Central memory CD4-positive, alpha-beta T cell (primary cell): Measurements from ENCODE around the gene LAMC1.
A peak's percentile ranks its signal among the peaks of the same experiment; 100 is the strongest.

Experiments
- DNase-seq: peaks from one replicate; pipeline ENCODE4 v3.0.0; 2022

The LAMC1 gene

DNA sequence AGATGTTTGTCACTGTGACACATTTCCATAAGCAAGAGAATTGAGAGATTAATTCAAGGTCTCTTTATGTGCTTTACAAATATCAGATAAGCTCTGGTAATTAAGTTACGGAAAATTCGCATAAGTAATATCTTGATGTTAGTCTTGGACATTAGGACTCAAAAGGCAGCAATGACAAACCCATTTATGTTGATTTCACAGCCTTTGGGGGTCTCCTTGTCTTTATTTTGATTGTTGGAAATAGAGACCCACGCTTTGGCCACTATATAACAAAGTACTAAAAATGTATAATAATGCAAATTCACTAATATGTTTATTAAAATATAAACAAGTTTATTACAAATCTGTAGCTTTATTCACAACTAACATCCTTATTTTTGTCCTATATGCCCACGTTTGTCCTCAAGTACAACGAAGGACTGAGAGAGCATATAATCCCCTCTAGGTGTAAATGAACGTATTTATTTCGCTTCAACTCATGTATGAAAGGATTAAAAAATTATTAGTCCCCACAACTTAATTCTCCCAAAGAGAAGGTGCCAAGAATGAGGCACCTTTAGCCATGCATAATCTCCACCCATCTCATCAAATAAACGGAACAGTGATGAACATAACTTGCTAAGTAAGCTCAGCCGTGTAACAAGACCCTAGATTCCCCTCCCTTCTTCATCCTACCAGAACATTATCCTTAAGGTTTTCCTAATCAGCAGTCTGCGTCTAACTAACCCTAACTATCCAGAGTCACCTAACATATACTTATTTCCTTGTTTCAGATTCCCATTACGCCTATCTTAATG is 1.6 kb upstream of the LAMC1 start:
- no peak for DNase-seq

DNA sequence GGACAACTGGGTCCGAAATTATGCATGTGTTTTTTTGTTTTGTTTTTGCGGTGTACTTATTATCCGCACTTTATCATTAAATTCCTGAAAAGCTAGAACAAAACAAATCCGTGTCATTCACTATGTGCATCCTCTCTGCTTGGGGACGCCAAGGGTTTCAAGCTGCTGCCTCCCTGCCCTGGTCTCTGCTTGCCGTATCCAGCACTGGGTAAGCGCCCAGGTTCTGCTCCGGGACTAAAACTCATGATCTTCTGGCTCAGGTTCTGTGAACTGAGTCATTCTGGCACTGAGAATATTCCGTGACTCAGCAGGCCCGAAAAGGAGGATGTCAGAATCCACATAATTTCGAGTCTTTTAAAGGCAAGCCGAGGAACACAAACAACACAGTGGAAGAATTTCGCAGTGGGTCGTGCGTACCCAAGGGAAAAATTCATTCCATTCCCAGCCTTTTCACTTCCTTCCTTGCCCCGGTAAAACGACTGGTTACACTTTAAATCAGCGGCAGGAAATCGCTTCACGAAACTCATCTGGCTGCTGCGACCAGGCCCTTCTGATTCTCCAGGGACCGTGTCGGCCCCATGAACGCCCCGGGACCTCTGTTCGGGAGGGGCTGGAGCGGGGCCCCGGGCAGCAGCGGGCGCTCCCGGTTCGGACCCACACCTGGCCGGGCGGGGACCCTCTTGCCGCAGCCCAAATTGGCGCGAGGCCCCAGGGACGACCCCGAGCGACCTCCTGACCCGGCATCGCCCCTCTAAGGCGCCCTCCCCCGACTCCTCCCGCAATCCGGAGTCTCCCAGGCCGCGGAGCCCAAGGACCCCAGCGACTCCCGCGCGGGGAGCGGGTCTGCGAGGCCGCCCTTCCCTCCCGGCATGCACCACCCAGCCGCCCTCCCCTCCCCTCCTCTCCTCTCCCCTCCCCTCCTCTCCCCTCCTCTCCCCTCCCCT is 746 bp upstream of the LAMC1 start:
- no peak for DNase-seq

DNA sequence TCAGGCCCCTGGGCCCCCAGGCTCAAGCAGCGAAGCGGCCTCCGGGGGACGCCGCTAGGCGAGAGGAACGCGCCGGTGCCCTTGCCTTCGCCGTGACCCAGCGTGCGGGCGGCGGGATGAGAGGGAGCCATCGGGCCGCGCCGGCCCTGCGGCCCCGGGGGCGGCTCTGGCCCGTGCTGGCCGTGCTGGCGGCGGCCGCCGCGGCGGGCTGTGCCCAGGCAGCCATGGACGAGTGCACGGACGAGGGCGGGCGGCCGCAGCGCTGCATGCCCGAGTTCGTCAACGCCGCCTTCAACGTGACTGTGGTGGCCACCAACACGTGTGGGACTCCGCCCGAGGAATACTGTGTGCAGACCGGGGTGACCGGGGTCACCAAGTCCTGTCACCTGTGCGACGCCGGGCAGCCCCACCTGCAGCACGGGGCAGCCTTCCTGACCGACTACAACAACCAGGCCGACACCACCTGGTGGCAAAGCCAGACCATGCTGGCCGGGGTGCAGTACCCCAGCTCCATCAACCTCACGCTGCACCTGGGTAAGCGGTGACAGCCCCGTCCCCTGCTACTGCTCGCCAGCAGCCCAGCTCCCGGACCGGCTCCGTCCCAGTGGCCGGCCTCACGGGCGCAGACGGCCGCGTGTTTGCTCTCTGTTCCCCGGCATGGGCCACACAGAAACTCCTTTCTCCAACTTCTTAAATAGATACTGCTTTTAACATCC is 539 bp downstream of the LAMC1 start:
- DNase-seq = no peak

DNA sequence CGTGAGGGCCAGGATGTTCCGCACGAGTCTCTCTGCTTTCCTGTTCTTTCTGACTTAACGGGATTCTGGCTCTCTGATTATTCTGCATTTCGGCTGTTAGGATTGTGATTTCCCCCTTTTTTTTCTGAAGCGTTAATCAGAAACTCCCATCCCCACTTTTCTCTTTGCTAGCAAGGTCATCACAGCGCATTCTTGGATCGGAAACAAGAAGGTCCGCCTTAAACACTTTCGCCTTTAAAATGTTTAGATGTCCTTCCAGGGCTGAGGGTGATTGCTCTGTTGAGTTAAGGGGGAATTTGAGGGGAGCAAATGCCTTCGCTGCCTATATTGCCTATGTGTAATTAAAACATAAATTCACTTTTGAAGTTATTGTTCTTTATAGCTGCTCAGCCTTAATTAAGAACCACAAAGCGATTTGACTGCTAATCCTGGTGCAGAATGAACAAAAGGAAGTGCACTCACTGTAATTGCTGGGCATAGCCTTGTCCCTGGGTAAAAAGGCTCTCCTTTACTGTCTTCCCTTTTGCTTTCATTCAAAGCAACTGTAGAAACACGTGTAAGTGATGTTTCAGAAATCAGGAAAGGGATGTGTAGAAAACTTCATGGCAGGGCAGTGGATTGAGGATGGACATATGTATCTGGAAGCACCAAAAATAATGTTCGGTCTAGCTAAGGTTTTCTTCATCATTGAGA is 1.2 kb downstream of the LAMC1 start:
- DNase-seq = no peak

DNA sequence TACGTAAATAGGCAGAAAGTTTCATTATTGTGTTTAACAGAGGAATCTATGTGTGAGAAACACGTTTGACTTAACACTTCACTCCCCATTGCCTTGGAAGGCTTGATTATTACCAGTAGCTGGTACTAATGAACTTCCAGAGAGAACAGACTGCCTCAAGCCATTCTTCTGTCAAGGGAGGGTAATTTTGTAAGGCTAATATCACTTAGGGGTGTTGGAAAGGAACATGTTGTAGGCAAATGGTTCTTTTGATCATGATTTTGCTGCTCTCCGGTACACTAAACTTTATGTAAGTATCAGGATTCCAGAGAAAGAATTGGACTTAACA is 1.8 kb downstream of the LAMC1 start:
- DNase-seq = no peak

DNA sequence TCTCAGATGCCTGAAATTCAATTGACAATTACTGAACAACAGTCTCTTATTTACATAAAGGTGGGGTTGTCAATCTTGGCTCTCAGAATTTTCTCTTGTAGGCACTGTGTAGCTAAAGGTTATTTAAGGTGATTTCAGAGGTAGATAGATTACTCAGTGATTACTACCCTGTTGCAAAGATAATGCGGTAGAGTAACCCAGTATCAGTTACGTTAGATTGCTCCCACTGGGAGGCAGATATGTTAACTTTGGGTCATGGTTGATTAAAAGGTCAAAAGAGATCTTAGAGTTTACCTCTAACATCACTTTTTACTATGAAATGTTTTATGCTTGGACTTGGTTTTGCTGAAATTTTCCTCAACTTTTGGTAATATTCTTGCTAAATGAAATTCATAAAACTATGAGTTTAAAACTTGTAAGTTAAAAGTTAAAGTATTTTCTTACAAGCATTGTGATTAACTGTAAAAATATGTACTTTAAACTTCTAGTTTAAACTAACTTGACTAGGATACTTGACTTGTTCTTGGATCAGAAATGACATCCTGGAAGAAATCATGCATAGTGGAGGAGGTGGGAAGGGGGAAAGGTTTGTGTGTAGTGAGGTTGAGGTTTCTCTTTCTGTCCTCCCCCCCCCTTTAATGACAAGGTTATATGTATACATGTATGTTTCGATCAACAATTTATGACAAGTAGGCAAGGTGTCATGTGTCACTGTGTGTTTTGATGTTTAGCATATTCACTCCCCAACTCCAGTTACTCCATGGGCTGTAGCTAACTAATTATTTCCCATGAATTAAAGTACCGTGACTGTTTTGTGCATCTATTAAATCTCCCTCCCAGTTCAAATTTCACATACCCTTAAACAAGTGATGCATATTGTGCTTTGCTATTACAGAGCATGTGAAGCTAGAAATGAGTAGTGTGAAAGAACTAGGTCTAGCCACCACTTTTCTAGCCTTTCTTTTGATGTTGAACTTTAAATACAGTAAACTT is 2.9 kb downstream of the LAMC1 start:
- no peak for DNase-seq

DNA sequence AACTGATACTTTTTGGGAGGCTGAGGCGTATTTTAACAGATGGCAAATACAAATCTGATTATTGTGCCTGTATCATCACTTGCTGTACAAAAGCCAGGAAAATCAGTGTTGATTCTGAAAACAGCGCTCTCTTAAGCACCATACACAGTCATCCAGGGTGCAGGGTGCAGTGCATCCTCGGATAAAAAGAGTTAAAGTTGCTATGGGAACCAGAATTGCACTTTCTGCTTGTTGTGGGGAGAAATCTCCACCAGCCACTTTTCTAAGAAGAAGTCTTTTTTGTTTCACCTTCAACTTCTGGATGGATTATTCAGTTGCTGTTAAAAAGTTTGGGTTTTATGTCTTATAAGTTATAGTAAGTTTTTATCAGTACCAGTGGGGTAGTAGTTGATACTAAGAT is 3.8 kb downstream of the LAMC1 start:
- DNase-seq = no peak

DNA sequence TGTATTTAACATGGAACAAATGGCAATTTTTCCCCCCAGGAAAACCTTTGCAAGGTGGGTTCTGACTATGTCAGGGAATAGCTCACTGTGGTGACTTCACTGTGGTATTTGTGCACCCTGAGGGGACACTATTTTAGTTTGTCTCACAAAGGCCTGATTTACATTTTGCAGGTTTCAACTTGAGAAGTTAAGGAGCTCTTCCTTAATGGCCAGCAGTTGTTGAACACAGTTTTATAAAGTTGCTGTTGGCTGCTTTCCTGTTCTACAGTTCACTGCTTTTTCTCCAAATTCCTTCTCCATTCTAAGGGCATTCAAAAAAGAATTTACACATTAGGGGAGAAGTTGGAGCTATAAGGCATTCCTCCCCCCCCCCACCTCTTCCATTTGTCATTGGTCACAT is 4.6 kb downstream of the LAMC1 start:
- no peak for DNase-seq

DNA sequence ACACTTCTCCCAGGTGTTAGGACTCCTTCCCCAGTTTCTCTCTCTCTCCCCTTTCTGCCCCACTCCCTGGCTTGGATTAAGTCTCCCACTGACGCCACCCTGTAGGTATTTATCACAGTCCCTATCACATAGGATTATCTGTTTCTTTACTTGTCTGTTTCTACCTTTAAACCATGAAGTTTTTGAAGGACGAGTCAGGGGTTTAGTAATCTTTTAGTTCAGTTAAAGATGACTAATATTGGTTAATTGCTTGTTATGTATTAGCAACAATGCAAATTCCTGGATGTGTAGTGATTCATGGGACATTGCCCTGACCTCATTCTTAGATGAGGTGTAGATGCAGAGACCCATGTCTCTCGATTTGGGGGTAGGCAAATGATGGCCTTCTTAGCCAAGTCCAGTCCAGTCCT is 6.4 kb downstream of the LAMC1 start:
- DNase-seq = no peak

DNA sequence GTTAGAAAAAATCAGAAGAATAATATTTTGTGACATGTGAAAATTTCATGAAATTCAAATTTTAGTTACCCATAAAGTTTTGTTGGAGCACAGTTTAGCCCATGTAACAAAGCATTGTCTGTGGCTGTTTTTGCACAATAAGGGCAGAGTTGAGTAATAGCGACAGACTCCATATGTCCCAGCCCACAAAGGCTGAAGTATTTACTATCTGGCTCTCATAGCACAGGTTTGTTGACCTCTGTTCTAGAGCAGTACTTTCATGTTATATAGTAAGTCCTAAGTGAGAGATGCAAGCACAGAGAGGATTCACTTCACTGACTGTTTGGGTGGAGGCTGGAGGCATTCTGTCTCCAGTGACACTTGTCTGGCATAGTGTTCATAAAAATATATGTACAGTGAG is 6.8 kb downstream of the LAMC1 start:
- no peak for DNase-seq

DNA sequence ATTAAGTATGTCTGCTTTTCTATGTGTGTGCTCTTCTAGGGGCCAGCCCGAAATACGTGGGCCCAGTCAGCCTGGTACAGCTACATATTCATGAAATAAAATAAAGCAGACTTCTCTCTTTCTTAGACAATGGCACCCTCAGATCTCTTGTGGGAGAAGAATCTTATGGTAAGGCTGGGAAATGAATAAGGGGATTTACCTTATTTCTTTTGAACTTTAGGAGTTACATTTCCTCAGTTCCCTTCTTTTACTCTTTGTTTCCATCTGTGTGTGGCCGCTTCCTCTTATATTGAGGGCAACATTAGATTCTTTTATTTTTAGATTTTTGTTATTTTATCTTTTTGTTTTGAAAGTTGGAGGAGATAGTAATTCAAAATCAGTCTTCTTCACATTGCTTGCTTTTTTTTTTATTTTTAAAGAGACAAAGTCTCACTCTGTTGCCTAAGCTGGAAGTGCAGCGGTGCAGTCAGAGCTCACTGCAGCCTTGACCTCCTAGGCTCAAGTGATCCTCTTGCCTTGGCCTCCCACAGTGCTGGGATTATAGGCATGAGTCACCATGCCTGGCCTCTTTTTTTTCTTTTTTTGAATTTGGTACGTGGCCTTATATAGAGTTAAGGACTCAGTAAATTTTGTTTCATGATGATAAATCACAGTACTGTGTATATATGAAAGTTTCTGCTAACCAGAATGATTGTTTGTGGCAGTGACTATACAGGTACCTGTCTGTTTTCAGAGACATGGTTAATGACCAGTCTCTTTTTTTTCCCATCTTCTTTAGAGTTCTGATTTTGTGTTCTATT is 9.1 kb downstream of the LAMC1 start:
- no peak for DNase-seq

DNA sequence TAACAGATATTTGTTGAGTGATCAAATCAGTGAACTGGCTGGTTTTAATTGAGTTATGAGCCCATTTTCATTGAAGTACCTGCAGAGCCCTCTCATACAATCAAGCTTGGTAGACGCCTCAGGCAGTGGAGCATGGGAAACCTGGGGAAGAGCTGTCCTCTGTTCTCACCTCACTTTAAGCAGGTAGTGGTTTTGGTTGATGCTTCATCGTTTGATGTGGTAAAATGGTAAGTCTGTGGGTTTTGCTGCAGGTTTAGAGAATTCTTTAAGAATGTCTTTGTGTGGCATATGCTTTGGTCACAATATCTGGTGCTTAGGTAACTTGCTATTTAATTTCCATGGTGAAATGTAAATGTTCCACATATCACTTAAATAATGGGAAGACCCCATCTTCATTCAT is 10.0 kb downstream of the LAMC1 start:
- peak; percentile 55 for DNase-seq

DNA sequence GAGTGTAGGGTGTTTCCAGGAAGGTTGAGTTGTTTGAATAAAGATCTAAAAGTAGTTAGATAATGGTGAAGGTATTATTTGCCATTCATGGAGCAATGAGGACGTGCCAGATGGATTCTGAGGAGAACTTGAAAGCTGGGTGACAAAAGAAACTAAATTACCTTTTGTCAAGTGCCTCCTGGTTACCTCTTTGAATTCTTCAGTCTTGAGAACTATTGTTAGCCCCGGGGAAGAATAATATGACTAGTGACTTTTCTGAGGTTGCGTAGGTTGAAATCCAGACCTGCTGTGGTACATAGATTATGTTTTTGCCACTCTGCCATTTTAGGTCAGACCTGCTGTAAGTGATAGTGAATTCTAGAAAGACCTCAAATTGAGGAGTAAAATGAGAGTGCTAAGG is 11.5 kb downstream of the LAMC1 start:
- DNase-seq = no peak

DNA sequence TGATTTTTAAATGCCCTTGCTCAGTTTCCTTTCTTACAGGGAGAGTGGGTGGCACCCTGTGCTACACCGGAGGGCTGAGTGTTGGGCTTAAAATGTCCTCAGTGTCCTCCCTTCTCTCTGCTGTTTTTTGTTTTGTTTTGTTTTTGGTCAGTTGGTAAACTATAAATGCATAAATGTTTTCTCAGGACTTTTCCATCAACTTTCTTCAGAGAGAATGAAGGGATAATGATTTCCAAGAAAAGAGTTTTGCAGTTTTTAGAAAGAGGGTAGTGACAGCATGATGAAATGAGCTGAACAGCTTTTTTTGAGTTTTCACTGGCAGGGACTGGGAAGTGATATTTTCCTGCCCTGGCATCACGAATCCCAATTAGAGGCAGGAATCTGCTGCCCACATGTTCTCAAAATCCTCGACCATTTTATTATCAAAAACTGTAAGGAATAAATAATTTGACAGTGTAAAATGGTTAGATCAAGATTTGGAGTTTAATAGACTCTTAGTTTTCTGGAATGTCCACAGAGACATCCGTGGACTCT is 15.2 kb downstream of the LAMC1 start:
- DNase-seq = no peak

DNA sequence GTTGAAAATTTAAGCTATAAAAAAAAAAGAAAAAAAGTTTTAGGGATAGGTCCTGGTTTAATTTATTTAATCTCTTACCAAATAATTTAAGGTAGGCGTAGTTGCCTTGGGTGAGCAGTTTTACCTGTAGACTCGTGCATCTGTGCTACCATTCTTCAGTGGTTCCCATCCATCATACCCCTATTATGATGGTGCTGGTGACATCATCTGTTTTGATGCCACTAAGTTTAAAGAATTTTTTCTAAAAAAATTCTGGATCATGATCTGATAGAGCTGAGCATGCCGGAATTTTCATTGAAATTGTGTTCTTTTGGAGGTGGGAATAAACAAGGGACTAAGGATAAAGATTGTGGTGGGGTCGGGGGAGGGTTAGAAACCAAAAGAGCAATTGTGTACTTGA is 15.7 kb downstream of the LAMC1 start:
- DNase-seq = no peak

DNA sequence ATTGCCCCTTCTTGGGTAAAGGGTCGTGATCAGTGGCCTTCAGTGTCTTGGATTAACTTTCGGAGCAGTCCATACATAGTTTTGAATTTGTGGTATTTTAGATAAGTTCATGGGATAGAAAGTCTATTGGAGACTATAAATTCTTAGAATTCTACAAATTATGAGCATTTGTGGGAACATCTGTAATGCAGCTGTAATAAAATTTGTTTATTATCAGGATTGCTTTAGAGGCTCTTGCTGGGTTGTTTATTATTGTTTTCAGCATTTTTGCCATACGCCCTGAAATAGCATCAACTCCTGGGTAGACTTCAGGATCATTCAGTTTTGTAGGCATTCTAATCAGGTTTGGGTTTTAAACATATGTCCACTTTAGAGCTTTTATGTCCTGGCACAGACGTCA is 16.1 kb downstream of the LAMC1 start:
- no peak for DNase-seq

DNA sequence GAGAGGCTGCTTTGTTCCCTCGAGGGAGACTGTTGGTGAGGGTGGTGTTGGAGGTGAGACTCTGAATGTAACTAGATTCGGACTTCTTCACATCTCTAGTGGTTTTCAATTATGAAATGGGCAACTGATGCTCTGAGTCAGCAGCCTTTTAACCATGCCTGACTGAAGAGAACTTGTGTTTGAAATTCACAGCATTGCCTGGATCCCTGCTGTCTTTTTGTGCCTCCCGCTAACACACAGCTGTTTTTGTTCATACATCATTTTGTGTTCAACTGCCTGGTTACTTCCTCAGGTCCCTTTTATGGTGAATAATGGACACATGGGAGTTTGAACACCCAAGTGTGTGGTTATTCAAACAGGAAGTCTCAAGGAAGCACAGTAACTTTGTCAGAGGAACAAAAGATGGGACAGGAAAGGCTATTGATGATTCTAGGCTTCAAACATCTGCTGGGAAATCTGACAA is 16.8 kb downstream of the LAMC1 start:
- DNase-seq = no peak

DNA sequence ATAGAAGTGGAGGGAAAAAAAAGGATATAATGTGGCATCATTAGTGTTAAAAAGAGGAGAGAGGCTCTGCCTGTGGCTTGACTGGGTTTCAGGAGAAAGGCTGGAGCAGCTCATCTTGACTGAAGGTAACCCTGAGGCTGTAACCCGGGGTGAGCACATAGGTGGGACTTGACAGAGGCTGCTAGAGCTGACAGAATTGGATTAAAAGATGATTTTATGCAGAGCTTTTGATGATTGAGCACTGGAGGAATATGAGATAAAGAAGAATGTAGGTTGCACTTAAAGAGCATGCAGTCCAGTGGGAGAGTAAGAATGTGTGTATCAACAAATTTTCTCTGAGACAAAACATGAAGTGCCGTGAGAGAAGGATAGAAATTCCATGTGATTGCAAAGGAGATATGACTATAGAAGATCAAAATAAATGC is 17.3 kb downstream of the LAMC1 start:
- DNase-seq = no peak

DNA sequence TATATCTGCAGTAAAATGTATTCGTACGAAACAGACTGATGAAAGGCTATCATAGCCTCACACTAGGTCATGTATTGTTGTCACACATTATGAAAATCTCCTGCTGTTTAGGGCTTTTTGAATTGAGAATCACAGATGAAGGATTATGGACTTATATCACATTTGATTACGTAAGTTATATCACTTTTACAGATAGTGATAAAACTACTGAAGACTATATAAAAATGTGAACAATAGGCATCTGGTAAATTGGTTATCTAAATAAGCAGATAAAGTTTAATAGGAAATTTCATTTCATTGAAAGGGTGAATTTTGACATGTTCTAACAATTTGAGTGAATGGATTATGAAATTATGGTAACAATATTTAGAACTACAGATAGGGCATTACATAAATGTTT is 20.0 kb downstream of the LAMC1 start:
- no peak for DNase-seq
